Karpas-422 (cell line): Measurements from ENCODE around the gene GNPAT. TPM values are rescaled to one million over a fixed set of nuclear protein-coding genes. Genes with fewer than 3 reads are reported as not detected.

ENCODE experiments used
- DNase-seq: peaks from one replicate; pipeline ENCODE4 v3.0.0-alpha.2; 2015
- H2AFZ ChIP-seq: fragments of 200-600 bp; sonication (generic); 2 replicates; pipeline ENCODE4 v1.6.1; 2014; ENCODE audit warnings: antibody characterized with exemption, low read length, mixed read lengths
- H3K27ac ChIP-seq: fragments of 200-600 bp; sonication (generic); 2 replicates; pipeline ENCODE4 v1.5.1; 2014; ENCODE audit warnings: mild to moderate bottlenecking, low read length, moderate library complexity
- H3K27me3 ChIP-seq: fragments of 200-600 bp; sonication (generic); 2 replicates; pipeline ENCODE4 v1.6.1; 2014; ENCODE audit warnings: low read length, mixed read lengths
- H3K36me3 ChIP-seq: fragments of 200-600 bp; sonication (generic); 2 replicates; pipeline ENCODE4 v1.6.1; 2014; ENCODE audit warnings: low read length, mixed read lengths; ENCODE audit not compliant: insufficient read depth
- H3K4me1 ChIP-seq: fragments of 200-600 bp; sonication (generic); 2 replicates; pipeline ENCODE4 v1.6.1; 2014; ENCODE audit warnings: mild to moderate bottlenecking, low read length, mixed read lengths
- H3K4me2 ChIP-seq: fragments of 200-600 bp; sonication (generic); 2 replicates; pipeline ENCODE4 v1.6.1; 2014; ENCODE audit warnings: low read length, low read depth, mild to moderate bottlenecking; ENCODE audit not compliant: poor library complexity, severe bottlenecking
- H3K4me3 ChIP-seq: fragments of 200-600 bp; sonication (generic); 2 replicates; pipeline ENCODE4 v1.5.1; 2014; ENCODE audit warnings: mild to moderate bottlenecking, antibody characterized with exemption, low read length, mixed read lengths
- H3K79me2 ChIP-seq: fragments of 200-600 bp; sonication (generic); 2 replicates; pipeline ENCODE4 v1.6.1; 2014; ENCODE audit warnings: mild to moderate bottlenecking, low read length, mixed read lengths
- H3K9ac ChIP-seq: fragments of 200-600 bp; sonication (generic); 2 replicates; pipeline ENCODE4 v1.6.0; 2014; ENCODE audit warnings: low read length
- H3K9me2 ChIP-seq: fragments of 200-600 bp; sonication (generic), shearing (Covaris generic); replicated peaks from 2 replicates; pipeline ENCODE4 v1.6.0; 2014; ENCODE audit warnings: mild to moderate bottlenecking, low read length, moderate library complexity; ENCODE audit not compliant: insufficient read depth
- H3K9me3 ChIP-seq: fragments of 300-700, 200-600 bp; sonication (generic); 2 replicates; pipeline ENCODE4 v1.6.1; 2014; ENCODE audit warnings: low read length, mixed read lengths
- H4K20me1 ChIP-seq: fragments of 200-600 bp; sonication (generic); 2 replicates; pipeline ENCODE4 v1.6.1; 2014; ENCODE audit warnings: mild to moderate bottlenecking, antibody characterized with exemption, low read length, low read depth; ENCODE audit not compliant: insufficient read depth
- total RNA-seq: library from RNA; depleted of rRNA; stranded (reverse); fragments of >200 nt; shearing (Covaris generic); gene quantifications from 2 replicates; pipeline ENCODE4 v1.2.3, GENCODE V29; 2014; ENCODE audit warnings: low replicate concordance

Gene GNPAT
- total RNA-seq, 1 experiment from 2014 or later = 36.0 TPM

DNA sequence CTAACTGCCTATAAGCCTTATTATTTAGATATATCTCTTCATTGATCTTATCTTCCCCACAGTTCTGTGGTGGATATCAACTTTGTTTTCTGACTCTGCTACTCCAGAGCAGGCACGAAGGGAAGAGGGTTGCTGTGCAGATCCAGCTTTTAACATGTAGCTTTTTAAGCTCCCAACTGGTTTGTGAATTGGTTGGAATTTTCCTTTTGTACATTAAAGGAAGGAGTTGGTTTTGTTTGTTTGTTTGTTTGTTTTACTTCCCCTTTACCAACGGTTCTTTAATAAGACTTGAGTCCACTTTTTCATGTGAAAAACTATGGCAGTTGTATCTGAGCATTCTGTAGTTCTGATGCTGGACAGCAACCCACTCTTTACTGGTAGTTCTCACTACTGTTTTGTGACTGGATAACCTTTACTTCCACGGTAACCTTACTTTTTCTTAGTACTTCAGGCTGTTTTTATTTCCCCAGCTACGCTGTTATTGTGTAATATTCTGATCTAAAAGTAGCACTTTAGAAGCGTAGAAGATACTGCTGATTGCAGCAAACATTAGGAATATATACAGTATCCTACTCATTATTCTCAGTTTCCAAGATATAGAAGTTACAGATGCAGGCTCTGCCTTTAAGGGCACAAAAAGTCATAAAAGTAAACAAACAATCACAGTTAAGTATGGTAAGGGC lies 1.6 kb downstream of the GNPAT start:
- no peak for DNase-seq
- peak overlapping the region; percentile 96 for H3K9ac ChIP-seq

DNA sequence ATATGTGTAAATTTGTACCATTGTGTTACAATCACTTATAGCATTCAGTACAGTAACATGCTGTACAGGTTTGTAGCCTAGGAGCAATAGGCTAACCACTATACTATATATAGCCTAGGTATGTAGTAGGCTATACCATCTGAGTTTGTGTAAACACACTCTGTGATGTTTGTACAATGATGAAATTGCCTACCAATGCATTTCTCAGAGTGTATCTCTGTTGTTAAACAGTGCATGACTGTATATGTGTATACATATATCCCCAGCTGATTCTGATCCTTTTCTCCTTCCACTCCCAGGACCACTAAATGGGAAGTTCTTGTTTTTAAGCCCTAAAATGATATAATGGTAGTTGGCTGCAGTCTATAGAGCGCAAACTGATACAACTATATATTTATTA lies 7.8 kb downstream of the GNPAT start:
- H3K27me3 ChIP-seq = no peaks in the 10 kb centered on the region
- no peaks in the 10 kb centered on the region for H3K9me3 ChIP-seq
- H4K20me1 ChIP-seq = no peaks in the 10 kb centered on the region
- no peaks in the 10 kb centered on the region for H3K4me1 ChIP-seq
- no peak for DNase-seq
- H3K36me3 ChIP-seq = peaks cover 34% of the 10 kb centered on the region
- H2AFZ ChIP-seq = no peak overlapping the region
- no peak overlapping the region for H3K4me3 ChIP-seq
- H3K9me2 ChIP-seq = no peaks in the 10 kb centered on the region
- H3K27ac ChIP-seq = no peak overlapping the region
- H3K79me2 ChIP-seq = peaks cover 75% of the 10 kb centered on the region
- H3K9ac ChIP-seq = no peak overlapping the region
- no peak overlapping the region for H3K4me2 ChIP-seq

More for the DNA sequence above, 1.6 kb downstream of the GNPAT start:
- Histone ChIP-seq H3K27me3 (no peaks in the 10 kb centered on the region), H3K27ac (no peak overlapping the region), H3K4me3 (peak overlapping the region; percentile 96), H3K79me2 (peaks cover 94% of the 10 kb centered on the region), H3K9me3 (no peaks in the 10 kb centered on the region), H3K9me2 (no peaks in the 10 kb centered on the region), H3K4me1 (peaks cover 31% of the 10 kb centered on the region), H4K20me1 (no peaks in the 10 kb centered on the region), H3K36me3 (peaks cover 17% of the 10 kb centered on the region), H2AFZ (no peak overlapping the region), H3K4me2 (peak overlapping the region; percentile 100)

DNA sequence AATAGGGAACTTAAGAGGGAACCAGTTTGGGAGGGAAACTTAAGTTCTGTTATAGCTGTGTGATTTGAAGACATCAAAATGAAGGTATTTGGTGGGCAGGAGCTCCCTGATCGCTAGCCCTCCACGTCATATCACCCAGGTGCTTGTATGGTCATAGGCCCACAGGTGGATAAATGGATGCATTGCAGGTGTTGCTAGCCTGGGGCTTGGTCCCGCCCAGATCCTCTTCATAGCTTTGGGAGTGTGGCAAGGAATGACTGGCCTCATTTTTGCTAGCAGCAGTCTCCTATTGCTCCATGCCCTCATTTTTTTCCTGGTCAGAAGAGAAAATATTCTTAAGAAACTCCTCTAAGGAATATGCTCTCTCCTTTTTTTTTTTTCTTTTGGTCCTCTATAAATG lies 11.3 kb downstream of the GNPAT start:
- H4K20me1 ChIP-seq = no peaks in the 10 kb centered on the region
- H3K36me3 ChIP-seq = peaks cover 50% of the 10 kb centered on the region
- H3K9me2 ChIP-seq = no peaks in the 10 kb centered on the region
- no peak overlapping the region for H2AFZ ChIP-seq
- no peak overlapping the region for H3K27ac ChIP-seq
- peaks cover 45% of the 10 kb centered on the region for H3K79me2 ChIP-seq
- H3K4me3 ChIP-seq = no peak overlapping the region
- DNase-seq = no peak
- H3K4me2 ChIP-seq = no peak overlapping the region
- H3K4me1 ChIP-seq = no peaks in the 10 kb centered on the region
- H3K9me3 ChIP-seq = peaks cover 3% of the 10 kb centered on the region; the same call in 1 of the 2 replicates
- H3K27me3 ChIP-seq = no peaks in the 10 kb centered on the region
- no peak overlapping the region for H3K9ac ChIP-seq

- Histone ChIP-seq H3K9me2 (no peaks in the 10 kb centered on the region), H3K79me2 (0 out of 2 replicates have a peak, but pooled peaks cover 5% of the 10 kb centered on the region), H3K27ac (no peak overlapping the region), H3K4me2 (no peak overlapping the region), H2AFZ (no peak overlapping the region), H3K4me3 (no peak overlapping the region), H3K9ac (no peak overlapping the region), H3K9me3 (peaks cover 12% of the 10 kb centered on the region; the same call in 1 of the 2 replicates), H3K27me3 (no peaks in the 10 kb centered on the region), H3K36me3 (peaks cover 80% of the 10 kb centered on the region), H3K4me1 (no peaks in the 10 kb centered on the region), H4K20me1 (no peaks in the 10 kb centered on the region)
- no peak for DNase-seq
Observed at GRCh38 chr1:231260351-231260750, 19.3 kb downstream of the GNPAT start.

DNA sequence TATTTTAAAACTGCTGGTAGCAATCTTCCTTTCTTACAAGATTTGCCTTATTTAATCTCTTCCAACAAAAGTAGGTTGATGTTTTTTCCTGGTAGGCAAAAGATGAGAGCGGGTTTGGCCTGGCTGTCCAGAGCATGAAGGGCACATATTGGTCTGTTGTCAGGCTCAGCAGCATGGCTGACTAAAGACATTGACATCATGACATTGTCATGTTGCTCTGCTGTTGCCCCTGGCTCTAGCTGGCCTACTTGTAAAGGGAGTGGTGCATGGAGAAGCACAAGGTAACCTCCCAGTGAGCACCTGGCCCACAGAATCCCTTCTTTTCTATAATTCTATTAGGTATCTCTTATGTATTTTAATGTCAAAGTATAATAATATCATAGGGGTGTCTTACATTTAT lies 23.6 kb downstream of the GNPAT start:
- Histone ChIP-seq H3K9me3 (no peaks in the 10 kb centered on the region), H3K27ac (no peak overlapping the region), H3K4me1 (no peaks in the 10 kb centered on the region), H3K9ac (no peak overlapping the region), H3K4me2 (no peak overlapping the region), H3K27me3 (no peaks in the 10 kb centered on the region), H3K36me3 (peaks cover 79% of the 10 kb centered on the region), H4K20me1 (no peaks in the 10 kb centered on the region), H3K79me2 (no peaks in the 10 kb centered on the region), H2AFZ (no peak overlapping the region), H3K9me2 (no peaks in the 10 kb centered on the region), H3K4me3 (no peak overlapping the region)
- DNase-seq = no peak

DNA sequence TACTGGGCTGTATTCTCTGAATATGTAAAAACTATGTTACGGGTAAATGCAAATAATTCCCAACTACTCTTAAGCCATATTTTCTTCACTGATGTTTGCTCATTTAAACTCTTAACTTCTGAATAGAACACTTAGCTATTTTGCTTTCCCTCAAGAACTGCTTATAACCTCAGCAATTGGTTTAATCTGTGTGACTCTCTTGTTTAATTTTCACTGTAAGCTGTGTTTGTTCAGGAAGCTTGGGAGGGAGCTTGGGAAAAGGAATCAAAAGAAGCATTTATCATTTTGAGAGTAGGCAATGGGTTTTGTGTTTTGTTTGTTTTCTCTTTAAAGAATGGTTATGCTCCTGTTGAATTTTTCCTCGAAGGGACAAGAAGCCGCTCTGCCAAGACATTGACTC lies 24.4 kb downstream of the GNPAT start:
- Histone ChIP-seq H4K20me1 (no peaks in the 10 kb centered on the region), H3K36me3 (peaks cover 77% of the 10 kb centered on the region), H3K79me2 (no peaks in the 10 kb centered on the region), H3K4me2 (no peak overlapping the region), H3K4me3 (no peak overlapping the region), H3K4me1 (no peaks in the 10 kb centered on the region), H2AFZ (no peak overlapping the region), H3K9ac (no peak overlapping the region), H3K9me2 (no peaks in the 10 kb centered on the region), H3K27ac (no peak overlapping the region), H3K27me3 (no peaks in the 10 kb centered on the region), H3K9me3 (no peaks in the 10 kb centered on the region)
- DNase-seq = no peak

DNA sequence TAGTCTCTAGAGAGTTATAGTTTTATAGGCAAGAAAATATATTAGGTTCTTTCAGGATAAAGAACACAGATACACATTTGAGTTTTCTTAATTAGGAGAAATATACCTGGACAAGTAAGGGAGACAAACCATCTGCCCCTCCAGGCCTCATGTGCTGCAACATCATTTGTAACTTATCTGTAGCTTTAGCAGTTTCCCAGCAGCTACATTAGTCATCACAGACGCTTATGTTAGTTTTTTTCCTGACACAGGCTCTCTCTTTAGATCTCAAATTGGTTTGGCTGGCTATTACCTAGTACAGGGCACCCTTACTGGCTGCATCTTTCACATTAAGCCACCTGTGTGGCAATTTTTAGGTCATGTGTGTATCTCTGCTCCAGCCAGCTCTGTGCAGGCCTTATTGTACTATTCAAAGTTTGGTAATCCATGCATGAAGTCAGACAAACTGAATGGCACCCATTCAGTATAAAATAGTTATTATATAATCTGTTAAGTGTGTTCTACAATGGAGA lies 25.9 kb downstream of the GNPAT start:
- Histone ChIP-seq H3K4me1 (no peaks in the 10 kb centered on the region), H3K36me3 (peaks cover 62% of the 10 kb centered on the region), H4K20me1 (no peaks in the 10 kb centered on the region), H3K4me2 (no peak overlapping the region), H3K27ac (no peak overlapping the region), H2AFZ (no peak overlapping the region), H3K9me2 (no peaks in the 10 kb centered on the region), H3K27me3 (no peaks in the 10 kb centered on the region), H3K9me3 (no peaks in the 10 kb centered on the region), H3K9ac (no peak overlapping the region), H3K4me3 (no peak overlapping the region), H3K79me2 (no peaks in the 10 kb centered on the region)
- no peak for DNase-seq

GRCh38 chr1:231272173-231272572 lies 31.2 kb downstream of the GNPAT start:
- no peak overlapping the region for H3K9ac ChIP-seq

More at GRCh38 chr1:231272173-231272572, 31.2 kb downstream of the GNPAT start:
- H3K36me3 ChIP-seq = peaks cover 34% of the 10 kb centered on the region; the same call in 1 of the 2 replicates
- H3K9me3 ChIP-seq = no peaks in the 10 kb centered on the region
- H3K27ac ChIP-seq = no peak overlapping the region
- no peak overlapping the region for H3K4me2 ChIP-seq
- H3K27me3 ChIP-seq = no peaks in the 10 kb centered on the region
- no peaks in the 10 kb centered on the region for H4K20me1 ChIP-seq
- no peak overlapping the region for H2AFZ ChIP-seq
- no peaks in the 10 kb centered on the region for H3K79me2 ChIP-seq
- H3K9me2 ChIP-seq = no peaks in the 10 kb centered on the region
- H3K4me1 ChIP-seq = no peaks in the 10 kb centered on the region
- no peak overlapping the region for H3K4me3 ChIP-seq
- no peak for DNase-seq
